ENCODE results near the gene OPRM1.
"Not testable (repeated sequence)": the region's sequence is repeated elsewhere in the genome, so short reads cannot be mapped to it uniquely, and the experiment has no call there.

The OPRM1 gene

GRCh38 chr6:154170106-154170505, 131.1 kb downstream of the OPRM1 start:
- CTCF ChIA-PET = interaction anchor here (2.1 to 3.8 kb wide), 2 partner anchors 11 to 16 kb away, joined by 7 to 10 read pairs; no protein-coding TSS in a partner anchor
- POLR2A ChIA-PET = no interaction called here
- no peak for DNase-seq (ENCODE audit: extremely low spot score)
- no peak for TF ChIP-seq CTCF (IDR thresholded peaks at IDR 0.05; ENCODE audit: control extremely low read depth, extremely low read depth, low read depth, missing control alignments)

- DNase-seq (ENCODE audit: extremely low spot score); POLR2A ChIA-PET: not testable (repeated sequence)
- CTCF ChIA-PET = interaction anchor here (1.1 to 2.1 kb wide), 2 partner anchors 13 to 24 kb away, joined by 3 to 7 read pairs; no protein-coding TSS in a partner anchor
These were observed 133.4 kb downstream of the OPRM1 start for GRCh38 chr6:154172393-154172792.

- POLR2A ChIA-PET = no interaction called here
- no peak for DNase-seq (ENCODE audit: extremely low spot score)
- CTCF ChIA-PET = no interaction called here
- TF ChIP-seq CTCF (IDR thresholded peaks at IDR 0.05; ENCODE audit: control extremely low read depth, extremely low read depth, low read depth, missing control alignments) = no peak
These were observed 140.4 kb downstream of the OPRM1 start for GRCh38 chr6:154179434-154179833.

GRCh38 chr6:154187203-154187602, 148.2 kb downstream of the OPRM1 start:
- POLR2A ChIA-PET = no interaction called here
- CTCF ChIA-PET = no interaction called here
- DNase-seq (ENCODE audit: extremely low spot score) = no peak
- no peak for TF ChIP-seq CTCF (IDR thresholded peaks at IDR 0.05; ENCODE audit: control extremely low read depth, extremely low read depth, low read depth, missing control alignments)

GRCh38 chr6:154187714-154188113, 148.7 kb downstream of the OPRM1 start:
- ChIA-PET POLR2A (no interaction called here), CTCF (no interaction called here)
- DNase-seq (ENCODE audit: extremely low spot score) = no peak
- no peak for TF ChIP-seq CTCF (IDR thresholded peaks at IDR 0.05; ENCODE audit: control extremely low read depth, extremely low read depth, low read depth, missing control alignments)

GRCh38 chr6:154196333-154196885, 157.4 kb downstream of the OPRM1 start:
- CTCF ChIA-PET = interaction anchor here (0.9 to 1.2 kb wide), 3 partner anchors 24 to 81 kb away, joined by 3 read pairs; no protein-coding TSS in a partner anchor
- POLR2A ChIA-PET = no interaction called here

More at GRCh38 chr6:154196333-154196885, 157.4 kb downstream of the OPRM1 start:
- DNase-seq (ENCODE audit: extremely low spot score) = no peak
- TF ChIP-seq CTCF (IDR thresholded peaks at IDR 0.05; ENCODE audit: control extremely low read depth, extremely low read depth, low read depth, missing control alignments) = no peak

Data from GM10248 (cell line).